C4-2B (cell line): ENCODE results near the gene RIPOR3.

Experiments
- ZFX ChIP-seq: fragments of 450-650 bp; IDR thresholded peaks from 2 replicates; pipeline ENCODE4 v1.6.1; 2017
- TF ChIP-seq, protein P1 (sequence below): fragments of 450-650 bp; conservative IDR thresholded peaks from 2 replicates; pipeline ENCODE4 v1.5.1; 2017; ENCODE audit warnings: mild to moderate bottlenecking

DNA sequence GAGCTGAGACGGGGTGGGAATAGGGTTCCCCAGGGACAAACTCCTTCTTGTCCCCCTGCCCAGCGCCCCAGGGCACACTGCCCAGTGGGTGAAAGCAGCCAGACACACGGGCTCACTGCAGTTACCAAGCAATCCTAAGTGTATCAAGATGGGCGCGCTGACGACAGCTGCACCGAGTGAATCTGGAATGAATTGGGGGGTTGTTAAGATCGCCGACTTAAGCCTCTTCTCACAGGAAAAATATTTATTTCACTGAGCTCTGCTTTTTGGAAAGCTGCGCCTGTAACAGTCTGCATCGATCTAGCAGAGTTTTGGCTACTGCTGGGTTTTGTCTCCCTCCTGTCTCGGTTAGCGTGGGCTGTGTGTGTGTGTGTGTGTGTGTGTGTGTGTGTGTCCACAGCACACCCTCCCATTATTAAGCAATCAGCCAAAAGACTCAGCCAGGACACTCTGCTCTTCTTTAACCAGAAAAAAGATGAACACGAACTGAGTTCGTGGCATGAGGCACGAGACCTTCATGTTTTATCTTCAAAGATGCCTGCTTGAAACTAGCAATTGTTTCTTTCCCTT is 35.9 kb downstream of the RIPOR3 start:
- TF ChIP-seq, protein P1, sequence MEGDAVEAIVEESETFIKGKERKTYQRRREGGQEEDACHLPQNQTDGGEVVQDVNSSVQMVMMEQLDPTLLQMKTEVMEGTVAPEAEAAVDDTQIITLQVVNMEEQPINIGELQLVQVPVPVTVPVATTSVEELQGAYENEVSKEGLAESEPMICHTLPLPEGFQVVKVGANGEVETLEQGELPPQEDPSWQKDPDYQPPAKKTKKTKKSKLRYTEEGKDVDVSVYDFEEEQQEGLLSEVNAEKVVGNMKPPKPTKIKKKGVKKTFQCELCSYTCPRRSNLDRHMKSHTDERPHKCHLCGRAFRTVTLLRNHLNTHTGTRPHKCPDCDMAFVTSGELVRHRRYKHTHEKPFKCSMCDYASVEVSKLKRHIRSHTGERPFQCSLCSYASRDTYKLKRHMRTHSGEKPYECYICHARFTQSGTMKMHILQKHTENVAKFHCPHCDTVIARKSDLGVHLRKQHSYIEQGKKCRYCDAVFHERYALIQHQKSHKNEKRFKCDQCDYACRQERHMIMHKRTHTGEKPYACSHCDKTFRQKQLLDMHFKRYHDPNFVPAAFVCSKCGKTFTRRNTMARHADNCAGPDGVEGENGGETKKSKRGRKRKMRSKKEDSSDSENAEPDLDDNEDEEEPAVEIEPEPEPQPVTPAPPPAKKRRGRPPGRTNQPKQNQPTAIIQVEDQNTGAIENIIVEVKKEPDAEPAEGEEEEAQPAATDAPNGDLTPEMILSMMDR: no peak
- TF ChIP-seq ZFX: no peak
